NCI-H1048 (cell line): ENCODE data around the gene SND1.
"Not testable (repeated sequence)": the region's sequence is repeated elsewhere in the genome, so short reads cannot be mapped to it uniquely, and the experiment has no call there.

Source experiments
- DNase-seq: peaks from one replicate; lab custom pipeline; 2025; lab: John Stamatoyannopoulos, UW

Gene SND1

DNA sequence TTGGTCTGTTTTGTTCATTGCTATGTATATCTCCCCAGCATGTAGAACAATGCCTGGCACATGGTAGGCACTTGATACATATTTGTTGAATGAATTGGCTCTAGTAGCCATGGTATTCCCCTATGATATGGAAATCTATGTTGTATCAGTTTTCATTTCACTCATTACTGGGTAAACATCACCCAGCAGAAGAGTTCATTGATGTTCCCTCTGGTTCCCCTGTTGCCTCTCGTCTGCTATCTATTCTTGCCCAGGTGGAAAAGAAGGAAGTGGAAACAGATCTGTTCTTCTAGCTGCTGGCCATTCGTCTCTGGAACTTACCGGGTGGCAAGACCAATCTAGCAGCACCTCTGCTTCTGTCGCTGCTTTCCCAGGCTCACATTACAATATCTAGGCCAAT is 307.8 kb downstream of the SND1 start:
- DNase-seq: no peak

DNA sequence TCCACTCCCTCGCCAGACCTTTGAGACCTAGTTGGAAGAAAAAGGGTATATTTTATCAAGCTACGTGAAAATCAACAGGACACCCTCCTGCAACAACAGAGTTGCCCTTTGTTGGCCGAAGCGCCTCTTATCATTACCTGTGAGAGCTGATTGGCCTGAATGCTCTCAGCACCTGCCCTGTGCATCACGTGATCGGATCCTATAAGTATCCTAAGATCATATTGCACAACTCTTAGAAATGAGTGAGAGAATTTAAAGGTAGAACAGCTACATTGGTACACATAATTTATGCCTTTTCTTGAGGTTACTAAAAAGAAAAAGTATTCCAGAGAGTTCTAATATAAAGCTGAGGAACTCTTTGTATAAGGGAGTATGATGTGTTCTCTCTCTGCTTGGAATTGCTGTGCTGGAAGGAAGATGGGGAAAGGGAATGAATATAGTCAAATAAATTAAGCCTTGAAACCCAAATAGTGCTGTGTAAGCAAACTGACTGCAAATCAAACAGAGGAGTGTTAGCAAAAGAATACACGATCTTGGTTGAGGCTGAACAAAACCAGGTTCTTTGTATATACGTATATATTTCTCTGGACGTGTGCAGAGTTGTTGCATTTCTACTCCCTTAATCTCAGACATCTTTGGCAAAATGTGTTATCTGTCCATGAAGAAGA is 309.9 kb downstream of the SND1 start:
- no peak for DNase-seq

DNA sequence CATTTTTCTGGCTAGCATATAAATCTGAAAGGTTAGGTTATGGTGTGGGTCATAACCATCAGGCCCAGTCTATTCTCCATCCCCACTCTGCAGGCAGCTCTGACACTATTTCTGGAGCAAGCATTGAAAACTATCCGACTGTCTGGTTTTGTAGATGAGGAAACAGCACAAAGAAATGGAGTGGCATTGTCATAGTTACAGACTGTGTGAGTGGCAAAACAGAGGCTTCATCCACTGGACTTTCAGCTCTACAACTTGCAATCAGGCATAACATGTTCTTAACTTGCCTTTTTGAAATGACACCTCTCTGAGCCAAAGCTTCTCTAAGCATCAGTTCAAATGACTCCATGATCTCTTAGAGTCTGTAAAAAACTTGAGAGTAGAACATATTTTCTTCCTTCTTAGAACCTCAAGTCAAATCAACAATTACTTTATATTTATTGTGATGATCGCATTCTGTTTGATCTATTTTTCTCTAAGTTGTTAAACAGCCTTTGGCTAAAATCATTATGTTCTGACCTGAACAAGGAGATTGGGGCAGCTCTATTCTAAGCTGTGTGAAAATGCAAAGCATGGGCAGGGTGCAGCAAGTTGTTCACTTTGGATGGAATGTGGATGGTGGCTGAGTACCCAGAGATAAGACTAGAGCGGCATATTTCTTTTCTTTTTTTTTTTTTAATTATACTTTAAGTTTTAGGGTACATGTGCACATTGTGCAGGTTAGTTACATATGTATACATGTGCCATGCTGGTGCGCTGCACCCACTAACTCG is 310.8 kb downstream of the SND1 start:
- DNase-seq: no peak

DNA sequence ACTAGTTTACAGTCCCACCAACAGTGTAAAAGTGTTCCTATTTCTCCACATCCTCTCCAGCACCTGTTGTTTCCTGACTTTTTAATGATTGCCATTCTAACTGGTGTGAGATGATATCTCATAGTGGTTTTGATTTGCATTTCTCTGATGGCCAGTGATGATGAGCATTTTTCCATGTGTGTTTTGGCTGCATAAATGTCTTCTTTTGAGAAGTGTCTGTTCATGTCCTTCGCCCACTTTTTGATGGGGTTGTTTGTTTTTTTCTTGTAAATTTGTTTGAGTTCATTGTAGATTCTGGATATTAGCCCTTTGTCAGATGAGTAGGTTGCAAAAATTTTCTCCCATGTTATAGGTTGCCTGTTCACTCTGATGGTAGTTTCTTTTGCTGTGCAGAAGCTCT is 311.9 kb downstream of the SND1 start:
- DNase-seq: not testable (repeated sequence)

DNA sequence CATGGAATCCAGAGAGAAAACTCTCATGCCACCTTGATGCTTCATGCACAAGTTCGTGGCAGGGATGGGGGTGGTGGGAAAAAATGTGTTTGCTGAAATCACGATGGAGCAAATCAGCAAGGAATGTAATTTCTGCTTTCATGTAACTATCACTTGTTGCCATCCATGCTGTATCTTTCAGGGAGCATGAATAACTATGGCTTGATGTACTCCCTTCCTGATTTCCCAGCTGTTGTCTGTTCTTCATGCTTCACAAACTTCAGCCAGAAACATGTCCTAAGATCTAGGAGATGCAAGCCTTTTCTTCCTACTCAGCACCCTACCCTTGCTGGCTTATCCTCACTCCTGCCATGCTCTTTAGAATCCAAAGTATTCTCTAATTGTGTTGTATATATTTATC is 315.3 kb downstream of the SND1 start:
- DNase-seq: no peak

DNA sequence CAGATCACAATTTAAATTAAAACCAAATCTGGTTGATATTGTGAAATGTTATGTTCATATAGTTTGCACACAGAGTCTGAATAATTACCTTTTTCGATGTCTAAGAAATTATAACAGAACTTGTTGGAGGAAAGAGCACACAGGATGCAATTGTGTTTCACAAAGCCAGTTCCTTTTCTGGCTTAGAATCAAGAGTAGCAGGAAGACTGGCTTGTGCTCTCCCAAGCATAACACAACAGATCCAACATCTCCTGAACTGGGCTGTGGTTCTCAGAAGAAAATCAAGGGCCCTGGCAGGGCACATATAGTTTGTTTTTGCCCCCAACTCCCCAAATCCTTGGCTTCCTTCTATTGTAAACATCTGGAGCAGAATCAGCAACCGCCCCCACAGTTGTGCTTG is 316.6 kb downstream of the SND1 start:
- no peak for DNase-seq

DNA sequence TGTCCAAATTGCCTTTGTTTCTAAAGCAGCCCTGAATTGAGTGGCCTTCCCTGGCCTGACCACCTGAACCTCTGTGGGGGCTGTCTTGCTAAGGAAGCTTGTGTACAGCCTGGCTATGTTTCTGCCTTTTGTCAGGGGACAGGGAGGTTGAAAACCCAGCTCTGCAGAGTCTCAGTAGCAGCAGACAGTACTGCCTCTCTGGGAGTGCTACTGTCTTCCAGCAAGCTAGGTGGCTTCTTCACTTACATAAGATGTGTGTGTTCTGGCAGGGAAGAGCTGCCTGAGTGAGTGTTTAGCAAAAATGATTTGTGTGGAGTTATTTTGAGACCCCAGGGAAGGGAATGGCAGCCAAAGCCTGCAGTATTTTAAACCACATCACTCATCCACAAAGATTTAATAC is 321.8 kb downstream of the SND1 start:
- no peak for DNase-seq

DNA sequence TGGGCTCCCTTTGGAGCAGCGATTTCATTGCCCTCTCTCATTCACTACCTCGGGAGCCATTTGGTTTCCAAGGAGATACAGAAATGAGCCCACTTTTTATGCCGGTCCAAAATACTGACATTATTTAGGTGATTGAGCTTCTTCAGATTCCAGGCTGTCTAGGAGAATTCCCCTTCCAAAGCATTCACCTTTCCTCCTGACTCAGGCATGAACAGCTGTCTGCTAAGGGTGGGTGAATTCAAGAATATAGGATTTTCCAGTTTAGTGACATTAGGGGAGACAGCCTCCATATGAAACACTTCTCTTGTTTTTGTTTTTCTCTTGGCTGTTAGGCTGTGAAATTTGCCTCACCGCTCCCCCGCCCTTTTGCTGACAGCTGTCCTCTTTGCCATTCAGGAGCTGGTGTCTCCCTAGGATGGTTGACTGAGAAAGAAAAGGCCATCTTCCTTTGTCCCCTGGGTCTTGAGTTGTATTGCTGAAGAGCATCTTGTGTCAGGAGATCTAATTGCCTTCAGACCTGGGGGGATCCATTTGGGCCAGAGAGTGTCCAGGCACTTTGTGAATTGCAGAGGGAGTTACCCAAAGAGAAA is 322.5 kb downstream of the SND1 start:
- DNase-seq: no peak

DNA sequence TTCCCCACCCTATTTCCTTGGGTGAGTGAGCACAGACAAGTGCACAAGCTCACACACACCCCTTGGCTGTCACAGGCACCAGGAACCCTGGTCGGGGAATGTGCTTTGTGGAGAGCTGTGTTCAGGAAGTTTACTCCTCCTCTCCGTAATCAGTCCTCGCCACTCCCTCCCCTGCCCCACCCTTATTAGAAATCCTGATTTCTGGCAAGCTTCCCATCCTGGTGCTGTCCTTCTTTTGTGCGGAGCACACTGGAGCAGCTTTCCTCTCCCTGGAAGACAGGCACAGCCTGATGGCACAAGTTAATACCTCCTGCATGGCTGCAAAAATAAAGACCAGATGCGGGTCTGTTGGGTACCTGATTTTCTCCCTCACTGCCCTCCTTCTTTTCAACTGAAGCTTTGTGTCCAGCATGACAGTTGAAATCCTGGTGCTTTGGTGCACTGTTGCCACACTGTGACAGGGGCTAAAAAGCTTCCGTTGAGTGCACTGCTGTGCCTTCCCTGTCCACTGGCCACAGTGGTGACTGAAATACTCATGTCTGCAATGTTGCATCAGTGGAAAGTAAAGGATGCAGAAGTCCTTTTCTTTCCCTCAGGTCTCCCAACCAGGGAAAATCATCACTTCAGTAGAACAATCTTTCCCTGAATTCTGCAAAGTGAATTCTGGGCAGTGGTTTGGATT is 324.2 kb downstream of the SND1 start:
- no peak for DNase-seq

DNA sequence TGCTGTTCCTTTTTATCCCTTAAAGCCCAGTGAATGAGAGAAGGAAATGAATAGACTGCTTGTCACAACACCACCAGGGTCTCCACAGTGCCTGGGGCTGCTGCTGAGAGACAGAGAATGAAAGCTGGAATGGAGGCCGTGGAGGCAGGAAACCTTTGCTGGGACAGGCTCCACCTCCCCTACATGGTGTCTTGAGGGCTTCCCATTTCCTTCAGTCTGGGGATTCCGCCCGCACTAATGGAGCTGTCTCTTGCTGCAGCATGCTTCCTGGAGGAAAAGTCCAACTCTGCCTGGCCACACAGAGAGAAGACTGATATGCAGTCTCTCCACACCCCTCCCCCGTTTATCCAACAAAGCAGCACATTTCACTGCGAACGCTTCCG is 324.7 kb downstream of the SND1 start:
- no peak for DNase-seq

DNA sequence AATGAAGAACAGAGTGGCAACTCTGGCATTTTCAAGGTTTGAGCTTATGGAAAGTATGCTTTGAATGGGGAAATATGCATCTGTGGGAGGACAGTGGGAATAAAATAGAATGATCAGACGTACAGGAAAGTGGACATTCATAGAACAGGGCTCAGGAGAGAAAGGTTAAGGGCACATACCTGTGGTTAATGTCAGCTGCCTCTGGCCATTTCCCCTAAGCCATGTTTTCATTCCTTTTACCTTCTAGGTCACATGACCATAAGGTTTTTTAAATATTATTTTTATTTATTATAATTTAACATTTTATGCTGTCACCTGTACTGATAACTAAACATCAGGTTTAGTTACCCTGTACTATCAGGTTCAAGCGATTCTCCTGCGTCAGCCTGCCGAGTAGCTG is 326.4 kb downstream of the SND1 start:
- no peak for DNase-seq

DNA sequence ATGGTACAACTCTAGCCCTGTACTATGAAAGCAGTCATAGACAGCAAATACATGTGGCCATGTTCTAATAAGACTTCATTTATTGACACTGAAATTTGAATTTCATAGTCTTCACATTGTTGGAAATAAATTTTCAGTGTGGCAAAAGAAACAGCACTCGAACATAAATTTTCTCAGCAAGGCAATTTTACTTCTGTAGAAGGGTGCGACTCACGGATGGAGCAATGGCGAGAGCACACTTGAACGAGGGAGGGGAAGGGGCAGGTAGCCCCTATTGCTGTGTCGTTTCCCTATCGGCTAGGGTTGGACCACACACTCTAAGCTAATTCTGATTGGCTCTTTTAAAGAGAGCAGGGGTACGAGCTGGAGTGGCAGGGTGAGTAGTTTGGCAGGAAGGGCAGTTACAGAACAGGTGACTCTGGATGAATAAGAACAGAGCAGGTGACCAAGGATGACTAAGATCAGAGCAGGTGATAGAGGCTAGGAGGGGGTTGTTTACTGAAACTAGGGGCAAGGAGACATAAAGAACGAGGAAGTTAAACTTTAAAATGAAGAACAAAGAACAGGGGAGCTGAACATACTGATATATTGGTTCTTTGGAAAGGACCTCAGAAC is 327.2 kb downstream of the SND1 start:
- DNase-seq: no peak

DNA sequence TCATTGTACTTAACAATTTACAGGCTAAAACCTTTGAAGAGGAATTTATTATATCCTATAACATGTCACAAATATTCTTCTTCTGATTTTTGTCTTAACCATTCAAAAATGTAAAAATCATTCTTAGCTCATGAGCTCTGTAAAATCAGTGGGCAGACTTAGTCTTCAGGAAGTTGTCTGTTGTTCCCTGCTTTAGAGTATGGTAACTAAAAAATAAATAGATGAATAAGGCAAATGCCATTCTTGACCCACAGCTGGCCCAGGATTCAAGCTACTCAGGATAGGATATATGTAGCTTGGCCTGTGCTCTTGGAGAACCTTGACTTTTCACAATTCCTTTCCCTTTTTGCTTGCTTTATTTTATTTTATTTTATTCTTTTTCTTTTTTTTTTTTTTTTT is 327.7 kb downstream of the SND1 start:
- DNase-seq: no peak

DNA sequence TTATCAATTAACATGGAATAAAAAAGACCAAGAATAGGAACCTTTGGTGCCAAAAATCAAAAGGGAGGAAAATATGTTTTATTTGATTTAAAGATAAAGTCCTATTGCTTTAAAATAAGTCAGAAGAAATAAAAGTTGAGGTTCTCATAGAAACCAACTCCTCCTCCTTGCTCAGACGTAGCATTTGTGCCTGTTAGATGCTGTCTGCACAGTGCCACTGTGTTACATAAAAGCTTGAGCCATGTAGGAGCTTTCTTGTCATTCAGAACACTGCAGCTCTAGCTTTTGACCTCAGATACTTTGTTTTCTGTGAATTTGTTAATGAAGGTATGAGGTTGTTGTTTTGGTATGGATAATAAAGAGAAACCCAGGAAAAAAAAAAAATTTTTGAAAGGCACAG is 328.9 kb downstream of the SND1 start:
- no peak for DNase-seq

DNA sequence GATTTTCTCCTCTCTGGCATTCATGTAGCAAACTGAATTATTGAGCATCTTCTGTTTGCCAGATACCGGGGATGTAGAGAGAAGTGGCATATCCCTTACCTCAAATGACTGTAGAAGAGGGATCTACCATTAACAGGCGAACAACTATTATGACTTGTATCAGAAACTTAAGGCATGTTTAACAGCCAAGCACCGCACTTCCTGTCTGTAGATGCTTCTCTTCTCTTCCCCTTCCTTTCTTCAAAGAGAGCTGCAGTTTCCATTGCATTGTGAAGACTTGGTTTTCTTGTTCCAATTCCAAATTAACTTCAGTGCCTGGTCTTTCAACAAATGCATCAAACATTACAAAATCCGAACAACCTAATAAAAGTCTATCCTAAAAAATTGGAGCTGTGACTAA is 330.0 kb downstream of the SND1 start:
- no peak for DNase-seq

DNA sequence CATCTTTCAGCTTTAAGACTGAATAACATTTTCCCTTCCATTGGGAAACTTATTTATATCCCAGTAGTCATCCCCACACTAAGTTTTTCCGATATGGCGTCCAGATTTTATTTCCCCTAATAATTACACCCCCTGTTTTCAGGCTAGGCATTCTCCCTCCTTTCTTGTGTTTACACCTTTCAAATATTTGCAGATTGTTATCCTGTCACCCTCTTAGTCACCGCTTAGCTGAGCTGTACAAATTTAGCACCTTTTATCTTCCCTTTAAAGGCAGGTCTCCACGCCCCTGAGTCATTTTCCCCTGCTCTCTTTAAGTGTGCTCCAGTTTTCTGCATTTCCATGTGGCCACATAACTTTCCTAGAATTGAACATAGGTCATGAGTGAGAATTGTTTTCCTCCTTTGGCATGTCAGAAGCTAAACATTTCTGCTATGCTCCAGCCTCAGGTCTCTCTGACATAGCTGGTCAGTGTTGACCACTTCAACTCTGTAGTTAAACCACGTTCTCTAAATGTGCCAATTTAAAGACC is 331.9 kb downstream of the SND1 start:
- no peak for DNase-seq

DNA sequence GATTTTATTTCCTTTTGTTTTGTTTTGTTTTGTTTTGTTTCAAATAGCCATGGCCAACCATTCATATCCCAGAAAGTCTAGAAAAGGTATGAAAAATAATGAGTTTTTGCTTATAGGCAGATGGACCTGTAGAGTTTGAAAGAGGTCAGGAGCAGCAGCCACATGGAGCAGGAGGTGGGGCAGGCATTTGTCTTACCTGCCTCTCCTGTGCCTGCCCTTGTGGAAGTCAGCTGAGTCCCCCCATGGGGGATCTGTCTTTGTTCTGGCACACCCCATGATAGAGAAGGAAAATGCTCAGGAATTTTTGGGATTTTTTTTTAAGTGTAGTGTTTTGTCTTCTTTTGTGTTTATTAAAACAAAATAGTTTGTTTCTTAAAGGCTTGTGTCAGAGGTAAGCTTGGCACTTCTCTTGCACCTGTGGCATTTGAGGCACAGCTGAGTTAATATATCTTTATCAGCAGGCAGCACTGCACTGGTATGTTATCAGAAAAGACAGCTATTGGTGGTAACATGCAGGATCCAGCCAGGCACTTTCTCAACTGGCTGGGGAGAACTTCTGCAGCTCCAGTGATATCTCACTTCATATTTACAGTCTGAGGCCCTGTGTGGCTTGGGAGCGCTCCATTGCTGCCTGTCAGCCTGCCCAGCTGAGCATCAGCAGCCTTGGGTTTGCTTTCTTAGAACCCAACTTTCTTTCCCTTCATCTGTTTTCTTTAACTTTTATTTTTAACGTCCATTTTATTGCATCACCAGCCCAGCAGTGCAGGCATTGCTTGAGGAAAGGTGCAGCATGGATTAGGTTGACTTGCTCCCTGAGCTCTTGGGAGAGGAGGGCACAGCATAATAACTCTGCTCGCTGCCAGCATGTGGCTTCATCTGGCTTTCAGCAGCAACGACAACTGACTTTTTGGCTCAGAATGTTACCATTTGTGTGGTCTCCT is 334.9 kb downstream of the SND1 start:
- DNase-seq: no peak

DNA sequence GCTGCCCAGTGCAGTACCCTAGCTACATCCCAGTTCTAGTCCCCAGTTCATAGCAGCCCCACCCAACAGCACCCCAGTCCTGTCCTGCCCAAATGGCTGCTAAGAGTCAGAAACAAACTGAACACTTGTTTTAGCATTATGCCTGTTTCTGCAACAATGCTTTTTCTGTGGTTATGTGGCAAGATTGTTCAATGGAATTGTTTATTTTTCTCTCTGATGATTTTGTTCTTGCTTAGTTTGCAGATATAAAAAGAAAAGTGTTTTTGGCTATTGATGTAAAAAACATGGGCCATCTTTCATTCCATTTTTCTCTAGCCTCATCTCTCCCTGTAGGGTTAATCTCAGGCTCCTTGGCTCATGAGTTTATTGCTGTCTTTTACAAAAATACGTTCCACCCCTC is 336.8 kb downstream of the SND1 start:
- no peak for DNase-seq

DNA sequence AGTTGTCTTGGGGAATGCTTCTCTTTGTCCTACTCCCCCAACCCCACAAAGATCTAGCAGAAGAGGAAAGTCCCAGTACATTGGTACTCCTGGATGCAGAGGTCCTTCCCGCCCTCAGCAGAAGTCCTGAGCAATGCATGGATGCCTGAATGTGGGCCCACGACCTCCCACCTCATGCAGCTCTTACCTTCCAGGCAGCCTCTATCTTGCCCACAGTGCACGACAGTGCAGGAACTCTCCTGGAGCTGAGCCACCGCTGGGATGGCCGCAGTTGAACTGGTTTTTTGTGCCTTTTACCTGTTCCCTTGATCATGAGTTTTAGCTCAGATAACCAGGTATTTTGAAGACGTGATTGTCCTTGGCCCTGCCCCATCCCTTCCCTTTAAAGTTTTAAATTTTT is 341.3 kb downstream of the SND1 start:
- DNase-seq: no peak

DNA sequence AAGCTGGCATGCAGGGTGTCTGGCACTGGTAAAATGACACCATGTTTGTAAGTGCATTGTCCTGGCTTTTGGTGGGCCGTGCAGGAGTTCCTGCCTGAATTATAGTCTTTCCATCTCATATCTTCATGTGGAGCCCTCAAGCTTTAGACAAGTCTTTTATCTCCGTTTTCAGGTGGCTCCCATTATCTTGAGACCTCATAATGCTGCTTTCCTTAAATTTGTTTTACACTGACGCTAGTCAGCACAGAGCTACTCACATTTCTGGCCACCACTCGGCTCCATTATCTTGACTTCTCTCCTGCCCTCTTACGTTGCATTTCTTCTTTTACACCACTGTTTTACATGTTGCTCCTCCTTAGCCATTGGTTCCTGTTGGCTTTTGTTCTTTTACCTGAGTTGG is 342.0 kb downstream of the SND1 start:
- DNase-seq: no peak
